ENCODE measurements around the gene WHRN. TPM values are rescaled to one million over a fixed set of nuclear protein-coding genes. Genes with fewer than 3 reads are reported as not detected.
A peak's percentile ranks its signal among the peaks of the same experiment; 100 is the strongest.

WHRN gene
- total RNA-seq, 1 donor from 2014 or later, result 3.4 TPM

DNA sequence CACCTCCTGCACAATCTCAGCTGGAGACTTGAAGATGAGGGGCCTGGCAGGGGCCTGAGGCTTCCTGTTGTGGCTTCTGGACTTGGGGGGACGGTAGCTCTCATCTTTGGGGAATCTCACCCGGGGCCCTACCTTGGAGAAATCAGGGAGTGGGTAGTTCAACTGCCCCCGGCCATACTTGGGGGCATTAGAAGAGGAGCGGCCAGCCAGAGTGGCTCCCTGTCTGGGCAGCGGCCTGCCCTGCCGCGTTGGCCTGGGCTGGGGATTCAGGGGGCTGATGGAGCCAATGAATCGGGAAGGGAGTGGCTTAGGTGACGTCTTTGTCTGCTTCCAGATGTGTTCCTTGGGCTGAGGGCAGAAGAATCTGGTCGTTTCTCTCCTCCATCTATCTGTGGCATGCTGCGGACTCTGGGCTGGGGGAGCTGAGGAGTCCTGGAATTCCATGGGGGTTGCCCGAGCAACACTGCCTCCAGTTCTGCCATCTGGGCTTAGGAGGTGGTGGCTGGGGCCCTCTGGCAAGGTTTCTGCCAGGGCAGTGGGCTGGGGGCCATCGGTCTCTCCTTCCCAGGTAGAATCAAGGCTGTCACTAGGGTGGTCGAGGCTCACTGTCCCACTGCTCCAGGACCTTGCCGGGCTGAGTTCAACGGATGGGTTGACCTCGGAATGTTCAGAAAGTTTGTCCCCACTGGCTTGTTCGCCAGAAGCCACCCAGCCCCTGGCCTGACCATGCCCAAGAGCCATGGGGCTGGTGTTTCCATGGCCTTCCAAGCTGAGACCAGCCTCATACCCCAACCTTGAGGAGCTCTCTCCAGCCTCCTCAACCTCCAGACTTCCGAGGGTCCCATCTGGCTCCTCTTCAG lies 128.5 kb downstream of the WHRN start:
- ATAC-seq, result no peak

DNA sequence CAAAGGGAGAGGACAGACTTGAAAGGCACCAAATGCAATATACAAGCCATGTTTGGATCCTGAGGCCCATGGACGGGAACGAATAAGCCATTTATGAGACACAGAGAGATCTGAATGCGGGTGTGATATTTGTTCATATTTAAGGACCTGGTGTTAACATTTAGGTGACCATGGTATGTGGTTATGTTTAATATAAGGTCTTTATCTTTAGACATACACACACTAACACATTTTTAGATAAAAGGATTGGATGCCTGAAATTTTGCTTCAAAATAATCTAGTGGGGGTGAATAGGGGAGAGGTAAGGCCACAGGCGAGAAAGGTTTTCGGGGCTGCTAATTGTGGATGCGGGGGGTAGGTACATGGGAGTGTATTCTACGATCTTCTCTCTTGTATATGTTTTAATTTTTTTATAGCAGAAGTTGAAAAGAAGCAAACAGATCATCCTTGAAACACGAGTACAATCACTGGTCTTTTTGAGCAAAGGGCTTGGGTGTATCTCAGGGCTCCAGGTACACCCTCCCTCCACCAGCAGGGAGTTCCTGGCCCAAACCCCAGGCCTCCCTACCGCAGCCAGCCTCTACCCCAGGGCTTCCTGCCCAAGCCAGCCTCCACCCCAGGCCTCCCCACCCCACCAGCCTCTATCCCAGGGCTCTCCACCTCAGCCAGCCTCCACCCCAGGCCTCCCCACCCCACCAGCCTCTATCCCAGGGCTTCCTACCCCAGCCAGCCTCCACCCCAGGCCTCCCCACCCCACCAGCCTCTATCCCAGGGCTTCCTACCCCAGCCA lies 129.7 kb downstream of the WHRN start:
- no peak for ATAC-seq

DNA sequence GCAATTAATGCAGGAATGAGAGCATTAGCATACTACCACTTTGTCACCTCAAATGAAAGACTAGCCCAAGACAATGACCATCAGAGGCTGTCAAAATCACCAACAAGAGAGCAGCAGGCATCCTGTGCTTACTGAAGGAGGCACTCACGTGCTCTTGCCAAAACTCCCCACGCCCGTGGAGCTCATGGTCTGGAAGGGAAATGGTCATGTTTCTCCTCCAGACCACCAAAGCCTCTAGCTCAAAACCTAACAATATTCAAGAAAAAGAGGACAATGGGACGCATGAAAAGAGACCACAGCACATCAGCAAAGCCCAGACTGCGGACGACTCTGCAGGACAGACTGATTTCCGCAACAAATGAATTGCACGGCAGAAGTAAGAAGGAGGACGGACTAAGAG lies 130.3 kb downstream of the WHRN start:
- no peak for ATAC-seq

DNA sequence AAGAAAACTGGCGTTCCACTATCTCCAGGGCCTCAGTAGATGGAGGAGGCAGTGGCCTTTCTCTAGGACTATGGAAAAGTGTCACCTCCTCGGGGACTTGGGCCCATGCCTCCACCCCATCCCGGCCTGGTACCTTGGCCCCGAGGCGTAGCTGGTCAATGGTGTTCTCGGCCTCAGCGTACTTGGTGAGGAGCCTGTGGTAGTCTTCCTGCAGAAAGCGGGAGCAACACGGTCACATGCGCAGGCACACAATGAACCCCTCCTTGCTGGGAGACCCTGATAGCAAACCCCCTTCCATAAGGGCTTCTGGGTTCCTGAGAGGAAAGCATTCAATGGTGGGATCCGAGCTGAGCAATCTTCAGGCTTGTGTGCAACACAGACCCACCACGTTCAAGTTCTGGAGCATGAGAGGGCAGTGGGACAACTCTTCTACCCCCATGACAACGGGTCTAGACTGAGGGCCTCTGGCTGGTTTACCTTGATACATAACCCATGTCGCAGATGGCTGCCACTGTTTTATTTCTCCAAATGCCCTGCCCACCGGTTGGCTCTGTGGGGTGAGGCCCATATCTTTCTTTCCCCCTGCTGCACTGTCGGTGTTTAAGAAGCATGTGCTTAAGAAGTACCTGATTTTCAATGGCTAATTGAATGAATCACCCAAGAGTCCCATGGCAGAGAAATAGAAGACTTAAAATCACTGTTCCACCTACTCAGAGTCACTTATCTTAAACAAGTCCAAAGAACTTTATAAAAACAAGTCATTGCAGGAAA lies 131.1 kb downstream of the WHRN start:
- ATAC-seq, result no peak

DNA sequence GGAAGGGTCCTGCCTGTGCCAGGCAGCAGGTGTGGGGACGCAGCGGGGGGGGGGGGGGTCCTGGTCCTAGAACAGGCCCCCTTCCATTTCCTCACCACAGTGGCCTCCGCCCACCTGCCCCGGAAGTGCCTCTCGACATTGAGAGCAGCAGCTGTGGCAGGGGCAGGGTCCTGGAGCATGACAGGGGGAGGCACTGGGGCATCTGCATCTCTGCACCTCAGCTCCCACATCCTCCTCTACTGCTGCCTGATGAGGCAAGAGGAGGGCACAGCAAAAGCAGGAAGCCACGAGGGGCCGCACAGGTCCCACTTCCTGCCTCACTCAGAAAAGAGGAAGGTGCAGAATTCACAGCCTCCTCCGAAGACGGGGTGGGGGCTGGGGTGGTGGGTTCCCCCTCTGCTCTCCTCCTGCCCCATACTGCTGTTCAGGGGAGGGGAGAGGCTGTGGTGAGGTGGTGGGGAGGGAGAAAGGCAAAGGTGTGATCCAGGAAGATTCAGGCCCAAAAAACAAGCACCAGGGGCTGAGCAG lies 132.3 kb downstream of the WHRN start:
- ATAC-seq, result peak; percentile 80

DNA sequence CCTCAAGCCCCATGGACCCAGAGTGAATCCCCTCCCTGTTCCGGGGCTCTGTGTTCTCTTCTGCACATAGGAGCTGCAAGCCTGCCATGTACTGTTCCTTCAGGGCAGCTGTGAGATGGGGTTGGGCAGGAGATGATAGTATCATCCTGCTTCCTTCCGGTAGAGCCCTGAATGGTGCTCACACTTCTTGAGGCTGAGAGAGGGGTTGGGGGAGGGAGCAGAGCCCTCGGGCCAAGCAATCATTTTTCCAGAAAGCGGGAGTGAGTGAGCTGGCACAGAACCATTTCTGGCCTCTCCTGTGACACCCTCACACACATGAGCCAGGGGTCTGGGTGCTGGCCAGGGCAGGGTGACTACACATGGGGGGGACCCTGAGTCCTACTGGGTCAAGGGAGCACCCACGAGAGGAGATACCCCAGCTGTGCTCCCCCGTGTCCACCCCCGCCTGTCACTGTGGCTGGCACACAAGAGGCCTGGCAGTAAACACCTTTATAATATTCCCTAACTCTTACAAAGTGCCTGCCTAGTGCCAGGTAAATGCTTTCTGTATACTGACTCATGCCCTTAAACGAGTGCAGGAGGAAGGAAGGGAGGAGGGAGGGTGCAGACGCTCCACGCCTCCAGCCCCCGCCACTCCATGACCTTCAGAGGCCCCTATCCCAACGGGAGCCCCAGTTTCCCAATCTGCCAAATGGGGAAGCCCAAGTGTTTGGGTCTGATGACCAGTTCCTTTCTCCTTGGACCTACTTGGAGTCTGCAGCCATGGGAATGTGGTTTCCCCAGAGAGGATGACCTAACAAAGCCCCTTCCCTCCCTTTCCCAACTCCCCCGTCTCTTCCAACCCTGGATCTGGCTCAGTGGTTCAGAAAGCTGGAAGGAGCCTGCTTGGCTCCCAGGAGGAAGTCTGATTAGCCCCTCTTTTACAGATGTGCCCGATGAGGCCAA lies 133.0 kb downstream of the WHRN start:
- ATAC-seq, result peak; percentile 26

DNA sequence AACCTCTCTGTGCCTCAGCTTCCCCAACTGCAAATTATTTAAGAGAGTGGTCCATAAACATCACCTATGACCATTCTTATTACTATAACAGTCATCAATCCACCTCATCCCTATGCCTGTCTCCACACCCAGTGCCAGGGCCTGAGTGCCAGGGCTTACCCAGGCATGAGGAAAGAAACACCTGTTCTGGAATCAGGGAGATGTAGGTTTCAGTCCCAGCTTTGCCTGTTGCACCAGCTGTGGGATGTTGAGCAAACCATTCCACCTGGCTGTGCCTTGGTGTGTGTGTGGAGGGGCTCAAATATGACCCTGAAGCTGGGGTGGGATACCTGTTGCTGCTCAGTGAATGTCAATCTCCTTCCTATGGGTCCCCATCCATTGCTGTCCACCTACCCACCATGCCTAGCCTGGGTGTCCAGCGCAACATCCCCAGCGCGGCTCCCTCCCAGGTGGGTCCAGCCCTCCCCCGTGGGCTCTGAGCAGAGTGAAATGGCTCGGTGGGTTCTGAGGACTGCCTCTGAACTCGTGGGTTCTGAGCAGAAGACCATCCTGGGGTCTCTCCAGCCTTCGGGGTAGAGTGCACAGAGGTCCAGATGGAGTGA lies 133.8 kb downstream of the WHRN start:
- ATAC-seq, result no peak

DNA sequence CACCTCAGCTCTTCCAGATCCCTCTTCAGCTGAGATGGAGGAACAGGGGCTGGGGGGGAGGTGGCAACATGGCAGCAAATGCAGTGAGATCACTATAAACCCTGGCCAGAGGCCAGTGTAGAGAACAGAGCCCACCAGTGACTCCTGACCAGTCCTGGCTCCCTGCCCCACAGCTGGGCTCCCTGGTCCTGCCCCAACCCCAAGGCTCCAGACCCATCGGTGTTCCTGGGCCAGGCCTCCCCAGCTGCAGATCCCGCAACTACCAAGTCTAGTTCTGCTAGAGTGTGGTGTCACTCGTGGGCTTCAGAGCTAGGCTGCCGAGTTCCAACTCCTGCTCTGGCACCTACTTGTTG lies 134.3 kb downstream of the WHRN start:
- no peak for ATAC-seq

DNA sequence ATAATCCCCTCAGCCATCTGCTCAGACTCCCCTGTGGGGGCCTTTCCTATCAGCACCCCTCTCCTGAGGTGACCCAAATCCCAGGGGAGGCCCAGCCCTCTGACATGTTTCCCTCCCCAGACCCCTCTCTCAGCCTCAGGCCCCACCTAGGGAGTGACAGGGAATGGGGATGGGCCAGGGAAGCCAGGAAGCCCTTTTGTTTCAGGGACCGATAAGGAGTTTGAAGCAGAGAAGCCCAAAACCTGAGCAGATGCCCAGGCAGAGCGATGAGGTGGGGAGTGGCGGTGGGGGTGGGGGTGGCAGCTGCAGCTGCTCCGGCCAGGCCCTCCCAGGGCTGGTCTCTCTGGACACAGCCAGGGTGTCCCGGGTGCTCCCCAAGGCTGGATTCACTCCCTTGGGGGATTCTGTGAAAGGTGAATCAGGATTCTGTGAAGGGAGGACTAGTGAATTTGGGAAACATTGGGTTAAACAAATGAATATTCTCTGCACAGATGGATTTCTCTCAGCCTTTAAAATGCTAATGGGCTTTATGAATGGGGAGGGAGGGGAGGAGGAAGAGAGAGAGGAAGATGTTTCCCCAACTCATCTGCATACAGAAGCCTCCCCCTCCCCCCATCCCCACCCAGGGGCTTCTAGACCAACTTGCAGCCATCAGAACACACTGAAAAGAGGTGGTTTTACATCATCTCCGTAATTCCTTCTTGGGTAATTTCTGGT lies 134.9 kb downstream of the WHRN start:
- no peak for ATAC-seq

DNA sequence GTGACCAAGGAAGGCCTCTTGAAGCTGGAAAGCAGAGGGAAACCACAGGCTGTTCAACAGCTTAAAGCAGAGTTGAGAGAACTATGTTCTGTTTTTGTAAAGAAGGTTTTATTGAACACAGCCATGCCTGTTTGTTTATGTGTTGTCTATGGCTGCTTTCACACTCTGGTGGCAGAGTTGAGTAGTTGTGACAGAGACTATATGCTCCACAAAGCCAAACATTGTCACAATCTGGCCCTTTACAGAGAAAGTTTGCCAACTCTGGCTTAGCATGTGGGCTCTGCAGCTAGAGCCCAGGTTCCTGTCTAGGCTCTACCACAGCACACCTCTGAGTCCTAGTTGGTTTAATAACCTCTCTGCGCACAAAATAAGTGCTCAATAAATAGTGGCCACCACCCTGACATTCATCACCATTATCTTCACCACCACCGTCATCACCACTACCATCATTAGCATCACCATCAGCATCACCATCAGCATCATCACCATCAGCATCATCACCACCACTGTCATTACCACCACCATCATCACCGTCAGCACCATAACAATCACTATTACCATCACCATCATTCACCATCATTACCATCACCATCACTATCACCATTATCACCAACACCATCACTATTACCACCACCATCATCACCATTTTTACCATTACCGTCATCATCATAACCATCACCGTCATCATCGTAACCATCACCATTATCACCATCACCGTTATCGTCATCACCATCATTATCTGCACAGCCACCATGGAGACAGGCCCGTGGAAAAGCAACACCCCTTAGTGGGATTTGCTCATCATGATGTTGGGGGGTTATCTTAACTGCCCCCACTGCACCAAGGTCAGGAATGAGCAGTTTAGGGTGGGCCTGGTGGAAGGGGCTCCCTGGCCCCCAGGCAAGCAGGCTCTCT lies 135.8 kb downstream of the WHRN start:
- ATAC-seq, result no peak

DNA sequence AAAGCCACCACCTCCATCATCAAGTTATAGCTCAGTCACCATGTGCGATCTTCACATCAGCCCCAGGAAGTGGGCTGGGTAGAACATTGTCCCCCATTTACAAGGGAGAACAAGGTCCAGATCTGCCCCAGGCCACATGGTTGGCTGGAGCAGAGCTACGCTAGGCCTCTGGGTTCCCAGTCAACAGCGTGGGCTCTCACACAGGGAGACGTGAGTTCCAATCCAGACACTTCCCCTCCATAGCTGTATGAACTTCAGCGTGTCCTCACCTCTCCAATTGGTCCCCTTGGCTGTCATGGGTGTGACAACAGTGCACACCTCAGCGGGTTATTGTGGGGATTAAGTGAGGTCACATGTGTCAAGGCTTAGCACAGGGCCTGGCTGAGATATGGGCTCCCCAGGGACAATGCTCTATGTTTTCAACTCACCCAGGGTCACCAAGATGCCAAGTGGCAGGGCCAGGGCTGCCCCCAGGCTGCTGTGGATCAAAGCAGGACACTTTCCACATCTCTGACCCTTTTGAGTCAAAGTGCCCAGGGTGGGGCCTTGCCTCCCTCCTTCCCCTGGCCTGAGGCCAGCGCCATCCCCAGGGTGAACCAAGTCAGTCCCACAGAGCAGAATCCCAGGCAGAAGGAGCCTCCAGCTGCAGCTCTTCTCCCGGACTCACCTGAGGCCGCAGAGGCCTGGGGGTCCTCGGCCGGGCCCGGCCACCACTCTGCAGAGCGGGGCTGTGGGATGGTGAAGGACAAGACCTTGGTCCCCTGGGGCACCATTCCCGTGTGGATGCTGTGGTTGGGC lies 137.3 kb downstream of the WHRN start:
- no peak for ATAC-seq

DNA sequence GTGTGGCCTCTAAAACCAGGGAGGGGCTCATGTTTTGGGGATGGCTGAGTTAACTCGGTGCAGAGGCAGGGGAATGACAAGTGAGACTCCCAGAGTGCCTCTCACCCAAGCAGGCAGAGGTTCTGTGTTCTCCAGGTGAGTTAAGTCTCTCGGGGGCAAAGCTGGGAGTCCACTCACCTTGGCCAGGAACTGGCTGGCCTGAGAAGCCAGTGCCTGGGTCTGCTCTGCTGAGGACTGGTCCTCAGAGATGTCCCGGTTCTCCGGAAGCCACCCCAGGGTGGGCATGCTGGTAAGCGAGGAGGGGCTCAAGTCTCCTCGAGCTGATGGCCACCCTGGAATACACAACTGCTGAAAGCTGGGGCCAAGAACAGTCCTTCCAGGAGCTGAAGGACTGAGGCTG lies 137.9 kb downstream of the WHRN start:
- no peak for ATAC-seq

DNA sequence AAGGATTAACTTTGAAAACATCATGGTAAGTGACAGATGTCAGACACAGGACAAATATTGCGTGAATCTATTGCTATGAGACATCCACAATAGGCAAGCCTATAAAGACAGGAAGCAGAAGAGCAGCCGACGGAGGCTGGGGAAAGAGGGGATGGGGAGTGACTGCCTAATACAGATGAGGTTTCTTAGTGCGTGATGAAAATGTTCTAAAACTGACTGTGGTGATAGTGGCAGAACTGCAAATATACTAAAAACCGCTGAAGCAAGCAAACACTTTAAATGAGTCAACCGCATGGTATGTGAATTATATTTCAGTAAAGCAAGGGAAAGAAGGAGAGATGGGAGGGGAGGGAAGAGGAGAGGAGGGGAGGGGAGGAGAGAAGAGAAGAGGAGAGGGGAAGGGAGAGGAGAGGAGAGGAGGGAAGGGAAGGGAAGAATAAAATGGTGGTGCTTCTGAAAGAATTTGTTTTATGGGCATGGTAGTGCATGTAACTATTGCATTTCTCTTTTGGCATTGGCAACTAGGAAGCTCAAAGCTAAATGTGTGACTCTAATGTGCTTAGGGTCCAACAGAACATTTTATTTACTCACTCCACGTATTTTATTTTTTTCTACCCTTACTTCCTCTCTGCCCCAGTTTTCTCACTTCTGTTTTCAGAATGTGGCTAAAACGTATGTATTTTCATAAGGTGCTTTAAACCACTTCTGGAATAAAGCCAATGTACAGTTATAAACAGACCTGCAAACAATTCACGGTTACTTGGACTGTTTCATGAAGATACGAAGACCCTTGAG lies 138.7 kb downstream of the WHRN start:
- no peak for ATAC-seq

DNA sequence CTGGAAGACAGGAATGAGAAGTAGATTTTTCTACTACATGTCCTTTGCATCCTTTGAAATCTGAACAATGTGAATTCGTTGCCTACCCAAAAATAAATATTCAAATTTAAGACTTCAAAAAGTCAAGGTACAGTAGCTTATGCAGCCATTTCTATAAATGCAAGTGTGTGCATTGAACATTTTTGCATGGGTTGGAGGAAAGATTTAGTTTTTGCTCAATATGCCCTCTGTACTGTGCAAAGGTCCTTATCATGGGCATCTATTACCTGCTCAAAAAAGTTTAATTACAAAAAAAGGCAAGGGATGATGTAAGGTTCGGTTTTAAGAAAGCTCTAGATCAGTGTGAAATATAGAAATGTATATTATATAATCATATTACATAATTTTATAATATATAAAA lies 140.1 kb downstream of the WHRN start:
- ATAC-seq, result no peak

DNA sequence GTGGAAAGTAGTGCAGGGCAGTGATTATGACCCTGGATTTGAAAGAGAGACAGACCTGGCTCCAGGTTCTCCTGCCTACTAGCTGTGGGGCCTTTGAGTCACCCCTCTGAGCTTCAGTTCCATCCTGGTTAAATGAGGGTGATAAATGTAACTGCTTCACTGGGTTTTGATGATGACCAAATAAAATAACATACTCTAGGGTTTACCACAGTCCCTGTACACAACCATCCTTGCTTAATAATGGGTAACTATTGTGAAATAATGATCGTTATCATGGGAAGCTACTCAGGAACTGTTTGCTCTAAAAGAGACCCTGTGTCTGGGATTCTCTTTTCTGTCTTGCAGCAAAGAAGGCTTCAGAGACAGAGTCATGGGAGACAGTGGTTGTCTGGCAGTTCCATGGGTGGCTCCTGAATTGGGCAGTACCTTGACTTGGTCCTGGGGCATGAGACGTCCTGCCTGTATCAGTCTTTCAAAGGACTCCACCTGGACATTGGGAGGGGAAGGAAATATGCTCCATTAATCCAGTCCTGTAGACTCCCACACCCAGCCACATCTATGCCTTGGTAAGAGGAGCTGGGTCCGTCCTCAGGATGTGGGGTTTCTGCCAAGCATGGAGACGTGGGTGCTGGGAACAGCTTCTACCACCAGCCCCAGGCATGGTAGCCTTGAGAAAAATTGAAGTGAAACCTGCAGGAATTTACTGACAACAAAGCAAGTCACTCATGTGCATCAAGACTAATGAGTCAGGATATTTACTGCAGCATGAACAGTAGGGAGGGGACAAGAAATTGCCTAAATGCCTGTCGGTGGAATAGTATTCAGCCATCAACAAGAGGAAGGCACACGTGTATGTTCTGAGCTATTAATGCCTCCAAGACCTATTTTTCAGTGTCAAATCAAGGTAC lies 140.9 kb downstream of the WHRN start:
- ATAC-seq, result peak; percentile 25

DNA sequence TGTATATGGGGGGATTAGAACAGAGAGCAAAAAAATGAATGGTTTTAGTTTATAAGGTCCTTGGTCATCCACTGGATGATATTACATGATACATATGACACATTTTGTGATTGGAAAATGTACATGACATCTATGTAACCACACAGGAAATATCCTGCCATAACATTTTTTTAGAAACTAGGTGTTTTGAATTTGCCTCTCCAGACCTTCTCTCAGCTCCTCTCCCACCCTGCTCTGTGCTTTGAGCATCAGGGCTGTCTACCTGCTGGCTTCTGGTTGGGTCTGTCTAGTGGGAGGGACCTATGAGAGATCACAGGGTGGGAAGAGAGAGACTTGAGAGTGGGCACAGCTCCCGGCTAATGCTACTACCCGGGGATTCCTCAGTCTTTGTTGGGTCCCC lies 141.8 kb downstream of the WHRN start:
- no peak for ATAC-seq

DNA sequence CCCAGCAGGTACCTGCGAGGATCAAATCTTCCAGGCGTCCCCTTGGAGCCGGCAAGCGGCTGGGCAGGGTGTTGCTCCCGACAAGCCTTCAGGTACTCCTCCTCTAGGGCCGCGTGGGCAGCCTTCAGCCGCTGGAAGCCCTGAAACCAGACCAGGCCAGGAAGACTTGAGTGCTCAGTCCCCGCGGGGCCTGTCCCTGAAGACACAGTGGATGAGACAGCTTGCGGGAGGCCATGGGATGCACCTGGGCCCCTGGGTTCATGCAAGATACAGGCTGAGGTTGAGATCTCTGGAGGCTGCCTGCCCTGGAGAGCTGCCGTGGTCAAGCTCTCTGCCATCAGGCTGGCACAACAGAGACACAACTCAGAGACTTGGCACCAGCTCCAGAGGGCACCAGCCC lies 142.9 kb downstream of the WHRN start:
- no peak for ATAC-seq

Data from esophagus mucosa (tissue), 1 donor.